CD4-positive, alpha-beta T cell (primary cell): ENCODE results near the gene TNRC18. TPM values are rescaled to one million over a fixed set of nuclear protein-coding genes. Genes with fewer than 3 reads are reported as not detected.
A peak's percentile ranks its signal among the peaks of the same experiment; 100 is the strongest.
"Not testable (repeated sequence)": the region's sequence is repeated elsewhere in the genome, so short reads cannot be mapped to it uniquely, and the experiment has no call there.

Experiments used
- ATAC-seq: fragments of 200-7000 bp; cut with Tn5 transposase; one replicate; pipeline ENCODE4 v1.10.0; 2022; ENCODE audit warnings: mild to moderate bottlenecking; ENCODE audit not compliant: poor library complexity
- CTCF ChIA-PET: fragments of 350-600 bp; sonication (Branson Sonifier 250); formaldehyde crosslinking; loops from one replicate; lab custom pipeline; 2021; ENCODE audit warnings: antibody characterized with exemption, inconsistent platforms; lab: Charles Lee
- POLR2A ChIA-PET: fragments of 350-600 bp; sonication (Branson Sonifier 250); formaldehyde crosslinking; loops from one replicate; lab custom pipeline; 2021; ENCODE audit warnings: antibody characterized with exemption, inconsistent platforms; lab: Charles Lee
- DNase-seq, 14 experiments: peaks; one replicate each; pipeline ENCODE4 v3.0.0-alpha.2; 2013 to 2020; ENCODE audit warnings: mixed read lengths in 2 of 14
- H3K27ac ChIP-seq, 2 donors: one replicate each; pipeline versions ENCODE4 v1.5.1 to v1.7.0; 2013; ENCODE audit warnings: low read length in 2 of 2, low read depth in 1 of 2, mild to moderate bottlenecking in 1 of 2
- H3K27me3 ChIP-seq, 2 experiments: 1 replicate in 1 of 2; 2 replicates in 1 of 2; pipeline versions ENCODE4 v1.6.1 to v1.7.0; 2013; ENCODE audit warnings: low read length in 2 of 2, control low read depth in 1 of 2, mild to moderate bottlenecking in 1 of 2, moderate library complexity in 1 of 2; ENCODE audit not compliant: insufficient read depth in 2 of 2, control insufficient read depth in 1 of 2
- H3K36me3 ChIP-seq: one replicate; pipeline ENCODE4 v1.6.1; 2013; ENCODE audit warnings: low read length, control low read depth; ENCODE audit not compliant: insufficient read depth
- H3K4me1 ChIP-seq: one replicate; pipeline ENCODE4 v1.6.1; 2013; ENCODE audit warnings: low read length, control low read depth; ENCODE audit not compliant: insufficient read depth
- H3K4me3 ChIP-seq: one replicate; pipeline ENCODE4 v1.5.1; 2013; ENCODE audit warnings: mild to moderate bottlenecking, low read length, moderate library complexity
- H3K9me3 ChIP-seq, 2 experiments: 1 replicate in 1 of 2; 2 replicates in 1 of 2; pipeline versions ENCODE4 v1.6.1 to v1.7.0; 2013; ENCODE audit warnings: low read length in 2 of 2, mild to moderate bottlenecking in 2 of 2, control low read depth in 1 of 2, moderate library complexity in 1 of 2; ENCODE audit not compliant: control insufficient read depth in 1 of 2, insufficient read depth in 1 of 2
- H3K27ac Mint-ChIP-seq: one replicate; pipeline ENCODE4 v1.8.0; 2020; ENCODE audit warnings: mixed read lengths
- H3K27me3 Mint-ChIP-seq: one replicate; pipeline ENCODE4 v1.8.0; 2021; ENCODE audit warnings: mixed read lengths
- H3K36me3 Mint-ChIP-seq: one replicate; pipeline ENCODE4 v1.8.0; 2021; ENCODE audit warnings: low read depth, mixed read lengths
- H3K4me1 Mint-ChIP-seq: one replicate; pipeline ENCODE4 v1.8.0; 2021; ENCODE audit warnings: low read depth, mixed read lengths
- H3K4me3 Mint-ChIP-seq: one replicate; pipeline ENCODE4 v1.8.0; 2020; ENCODE audit warnings: mild to moderate bottlenecking, mixed read lengths
- H3K9me3 Mint-ChIP-seq: one replicate; pipeline ENCODE4 v1.8.0; 2020; ENCODE audit warnings: mixed read lengths
- CTCF ChIP-seq: fragments of 200-600 bp; IDR thresholded peaks from one replicate; pipeline ENCODE4 v1.8.0; 2022; ENCODE audit warnings: antibody characterized with exemption, mild to moderate bottlenecking
- intact Hi-C, 2 experiments: fragments of 100-400 bp; cut with DNase I in 1 of 2; cut with micrococcal nuclease in 1 of 2; formaldehyde crosslinking; loops; one replicate each; pipeline versions ENCODE4 v1.15.1 to v1.9.0; 2023 to 2025; cut with DNase I, micrococcal nuclease
- total RNA-seq, 174 experiments: library from RNA in 2 of 174; stranded (reverse) in 2 of 174; gene quantifications; one replicate each; pipeline ENCODE4 v1.2.3 and lab custom pipeline; 2021 to 2026

TNRC18 gene
- total RNA-seq, 2 experiments from 2014 or later: 69.9 TPM

- ChIA-PET POLR2A (no interaction called here), CTCF (no interaction called here)
- H3K9me3 ChIP-seq: peaks cover 5 to 20% of the 10 kb centered on the region in 2 experiments
- Mint-ChIP-seq H3K4me3 (no peak overlapping the region), H3K9me3 (no peaks in the 10 kb centered on the region), H3K36me3 (peaks cover 70% of the 10 kb centered on the region), H3K4me1 (no peaks in the 10 kb centered on the region), H3K27ac (no peak overlapping the region), H3K27me3 (no peaks in the 10 kb centered on the region)
- no peak overlapping the region for H3K27ac ChIP-seq
- no peak for TF ChIP-seq CTCF
- H3K27me3 ChIP-seq: no peaks in the 10 kb centered on the region
- H3K4me3 ChIP-seq: no peak overlapping the region
- intact Hi-C loops: no loop called here
- H3K36me3 ChIP-seq: peaks cover 45% of the 10 kb centered on the region
- H3K4me1 ChIP-seq: no peaks in the 10 kb centered on the region
- ATAC-seq (no peak), DNase-seq (no peak)
Observed at GRCh38 chr7:5322621-5323410, 100.8 kb downstream of the TNRC18 start.

GRCh38 chr7:5320802-5321396 lies 102.7 kb downstream of the TNRC18 start:
- no peaks in the 10 kb centered on the region for H3K4me1 Mint-ChIP-seq

GRCh38 chr7:5320391-5320790 lies 103.2 kb downstream of the TNRC18 start:
- no peak for TF ChIP-seq CTCF
- peak in 1 of 14 experiments; percentile 11 for DNase-seq
- intact Hi-C loops: no loop called here
- Histone ChIP-seq H3K36me3 (peaks cover 45% of the 10 kb centered on the region), H3K9me3 (peaks cover 5 to 20% of the 10 kb centered on the region in 2 experiments), H3K27me3 (no peaks in the 10 kb centered on the region), H3K4me3 (no peak overlapping the region), H3K27ac (no peak overlapping the region), H3K4me1 (no peaks in the 10 kb centered on the region)
- Mint-ChIP-seq H3K4me3 (no peak overlapping the region), H3K36me3 (peaks cover 68% of the 10 kb centered on the region), H3K27ac (no peak overlapping the region), H3K27me3 (no peaks in the 10 kb centered on the region), H3K4me1 (no peaks in the 10 kb centered on the region), H3K9me3 (no peaks in the 10 kb centered on the region)
- no peak for ATAC-seq
- POLR2A ChIA-PET: interaction anchor here (1.4 kb wide), 1 partner anchor 10 kb away, joined by 3 read pairs; no protein-coding TSS in a partner anchor
- CTCF ChIA-PET: no interaction called here

More at GRCh38 chr7:5320802-5321396, 102.7 kb downstream of the TNRC18 start:
- Histone ChIP-seq H3K27ac (no peak overlapping the region), H3K27me3 (no peaks in the 10 kb centered on the region), H3K36me3 (peaks cover 42% of the 10 kb centered on the region), H3K9me3 (peaks cover 5 to 20% of the 10 kb centered on the region in 2 experiments), H3K4me1 (no peaks in the 10 kb centered on the region), H3K4me3 (no peak overlapping the region)
- no peak overlapping the region for H3K4me3 Mint-ChIP-seq
- CTCF ChIA-PET: no interaction called here
- H3K9me3 Mint-ChIP-seq: no peaks in the 10 kb centered on the region
- DNase-seq: peak in 1 of 14 experiments; percentile 9
- intact Hi-C loops: no loop called here
- H3K27me3 Mint-ChIP-seq: no peaks in the 10 kb centered on the region
- POLR2A ChIA-PET: no interaction called here
- no peak for ATAC-seq
- peaks cover 65% of the 10 kb centered on the region for H3K36me3 Mint-ChIP-seq
- TF ChIP-seq CTCF: no peak
- H3K27ac Mint-ChIP-seq: no peak overlapping the region

GRCh38 chr7:5318613-5319012 lies 105.0 kb downstream of the TNRC18 start:
- H3K9me3 Mint-ChIP-seq, H3K27ac Mint-ChIP-seq, H3K27ac ChIP-seq, H3K4me1 ChIP-seq, H3K27me3 Mint-ChIP-seq, intact Hi-C loops, H3K27me3 ChIP-seq, H3K4me1 Mint-ChIP-seq, H3K4me3 ChIP-seq, POLR2A ChIA-PET, CTCF ChIA-PET, ATAC-seq, DNase-seq, H3K4me3 Mint-ChIP-seq: not testable (repeated sequence)
- peaks cover 72% of the 10 kb centered on the region for H3K36me3 Mint-ChIP-seq
- Histone ChIP-seq H3K36me3 (peaks cover 41% of the 10 kb centered on the region), H3K9me3 (peaks cover 5 to 16% of the 10 kb centered on the region in 2 experiments)
